ENCODE data around the gene ERG. TPM values are rescaled to one million over a fixed set of nuclear protein-coding genes. Genes with fewer than 3 reads are reported as not detected.

ERG gene
- total and polyA plus RNA-seq, 2 of the 13 experiments (the other 11 are each of a cell fraction or from before 2014, with no cell fraction given): not detected

- TF ChIP-seq, protein P1, sequence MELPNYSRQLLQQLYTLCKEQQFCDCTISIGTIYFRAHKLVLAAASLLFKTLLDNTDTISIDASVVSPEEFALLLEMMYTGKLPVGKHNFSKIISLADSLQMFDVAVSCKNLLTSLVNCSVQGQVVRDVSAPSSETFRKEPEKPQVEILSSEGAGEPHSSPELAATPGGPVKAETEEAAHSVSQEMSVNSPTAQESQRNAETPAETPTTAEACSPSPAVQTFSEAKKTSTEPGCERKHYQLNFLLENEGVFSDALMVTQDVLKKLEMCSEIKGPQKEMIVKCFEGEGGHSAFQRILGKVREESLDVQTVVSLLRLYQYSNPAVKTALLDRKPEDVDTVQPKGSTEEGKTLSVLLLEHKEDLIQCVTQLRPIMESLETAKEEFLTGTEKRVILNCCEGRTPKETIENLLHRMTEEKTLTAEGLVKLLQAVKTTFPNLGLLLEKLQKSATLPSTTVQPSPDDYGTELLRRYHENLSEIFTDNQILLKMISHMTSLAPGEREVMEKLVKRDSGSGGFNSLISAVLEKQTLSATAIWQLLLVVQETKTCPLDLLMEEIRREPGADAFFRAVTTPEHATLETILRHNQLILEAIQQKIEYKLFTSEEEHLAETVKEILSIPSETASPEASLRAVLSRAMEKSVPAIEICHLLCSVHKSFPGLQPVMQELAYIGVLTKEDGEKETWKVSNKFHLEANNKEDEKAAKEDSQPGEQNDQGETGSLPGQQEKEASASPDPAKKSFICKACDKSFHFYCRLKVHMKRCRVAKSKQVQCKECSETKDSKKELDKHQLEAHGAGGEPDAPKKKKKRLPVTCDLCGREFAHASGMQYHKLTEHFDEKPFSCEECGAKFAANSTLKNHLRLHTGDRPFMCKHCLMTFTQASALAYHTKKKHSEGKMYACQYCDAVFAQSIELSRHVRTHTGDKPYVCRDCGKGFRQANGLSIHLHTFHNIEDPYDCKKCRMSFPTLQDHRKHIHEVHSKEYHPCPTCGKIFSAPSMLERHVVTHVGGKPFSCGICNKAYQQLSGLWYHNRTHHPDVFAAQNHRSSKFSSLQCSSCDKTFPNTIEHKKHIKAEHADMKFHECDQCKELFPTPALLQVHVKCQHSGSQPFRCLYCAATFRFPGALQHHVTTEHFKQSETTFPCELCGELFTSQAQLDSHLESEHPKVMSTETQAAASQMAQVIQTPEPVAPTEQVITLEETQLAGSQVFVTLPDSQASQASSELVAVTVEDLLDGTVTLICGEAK (IDR thresholded peaks at IDR 0.05): no peak
- TF ChIP-seq, protein P1 (CRISPR knock-in tag; IDR thresholded peaks at IDR 0.05): no peak
- TF ChIP-seq MED8 (CRISPR knock-in tag; IDR thresholded peaks at IDR 0.05; ENCODE audit: insufficient replicate concordance) (no peak), ZNF816 (CRISPR knock-in tag; IDR thresholded peaks at IDR 0.05; ENCODE audit: borderline replicate concordance) (no peak), ZNF282 (IDR thresholded peaks at IDR 0.05; ENCODE audit: partially characterized antibody) (no peak), HNRNPH1 (optimal IDR thresholded peaks at IDR 0.05; ENCODE audit: low read depth, low read length) (no peak), SMAD3 (CRISPR knock-in tag; IDR thresholded peaks at IDR 0.05) (no peak), HNF4A (CRISPR knock-in tag; IDR thresholded peaks at IDR 0.05) (no peak), STAG1 (CRISPR knock-in tag; IDR thresholded peaks at IDR 0.05) (no peak), TFAP4 (IDR thresholded peaks at IDR 0.05; ENCODE audit: borderline replicate concordance, low read depth) (no peak), ATF6 (CRISPR knock-in tag; conservative IDR thresholded peaks at IDR 0.05) (no peak), TBP (CRISPR knock-in tag; IDR thresholded peaks at IDR 0.05) (no peak), POGZ (CRISPR knock-in tag; IDR thresholded peaks at IDR 0.05) (no peak)
- TF ChIP-seq, protein P2, sequence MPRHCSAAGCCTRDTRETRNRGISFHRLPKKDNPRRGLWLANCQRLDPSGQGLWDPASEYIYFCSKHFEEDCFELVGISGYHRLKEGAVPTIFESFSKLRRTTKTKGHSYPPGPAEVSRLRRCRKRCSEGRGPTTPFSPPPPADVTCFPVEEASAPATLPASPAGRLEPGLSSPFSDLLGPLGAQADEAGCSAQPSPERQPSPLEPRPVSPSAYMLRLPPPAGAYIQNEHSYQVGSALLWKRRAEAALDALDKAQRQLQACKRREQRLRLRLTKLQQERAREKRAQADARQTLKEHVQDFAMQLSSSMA (CRISPR knock-in tag; IDR thresholded peaks at IDR 0.05): no peak
These were observed 102.0 kb downstream of the ERG start (continued) for GRCh38 chr21:38396325-38396724.

Measured in HepG2 (cell line).